ENCODE measurements around the gene BRME1. TPM values are rescaled to one million over a fixed set of nuclear protein-coding genes. Genes with fewer than 3 reads are reported as not detected.
"Not testable (repeated sequence)": the region's sequence is repeated elsewhere in the genome, so short reads cannot be mapped to it uniquely, and the experiment has no call there.

The BRME1 gene
- total RNA-seq, 1 donor from 2014 or later: 0.68 TPM

DNA sequence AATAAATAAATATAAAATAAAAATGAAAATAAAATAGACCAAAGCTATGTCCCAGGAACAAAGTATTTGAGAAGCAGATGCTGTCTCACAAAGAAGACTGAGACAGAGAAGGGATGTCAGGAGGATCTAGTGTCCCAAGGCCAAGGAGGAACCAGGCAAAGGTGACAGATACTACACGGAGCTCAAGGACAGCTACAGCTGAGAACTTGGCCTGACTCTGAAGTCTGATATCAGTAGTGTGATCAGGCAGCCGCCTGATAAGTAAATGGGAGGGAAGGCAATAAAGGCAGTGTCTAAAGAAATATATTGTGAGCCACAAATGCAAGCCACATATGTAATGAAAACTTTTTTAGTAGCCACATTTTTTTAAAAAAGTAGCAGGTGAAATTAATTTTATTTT lies 49.4 kb downstream of the BRME1 start:
- no peaks in the 10 kb centered on the region for H3K27me3 Mint-ChIP-seq (ENCODE audit: low read depth, unreplicated experiment)
- H3K79me2 ChIP-seq (ENCODE audit: insufficient read depth, low read length): peaks cover 2% of the 10 kb centered on the region
- peaks cover 24% of the 10 kb centered on the region for H3K4me1 ChIP-seq (ENCODE audit: insufficient read depth, low read length)
- H3K4me2 ChIP-seq (ENCODE audit: low read length): no peak overlapping the region
- TF ChIP-seq EZH2 (IDR thresholded peaks at IDR 0.05; ENCODE audit: insufficient read depth, low read length): no peak
- TF ChIP-seq CTCF (IDR thresholded peaks at IDR 0.05; ENCODE audit: insufficient read depth, low read depth, low read length): no peak
- H3K36me3 Mint-ChIP-seq (ENCODE audit: low read depth, unreplicated experiment): no peaks in the 10 kb centered on the region
- H3K4me1 Mint-ChIP-seq (ENCODE audit: low read depth, unreplicated experiment): peaks cover 11% of the 10 kb centered on the region
- no peak overlapping the region for H3K9ac ChIP-seq (ENCODE audit: low read length)
- DNase-seq (ENCODE audit: low read depth): no peak
- H2AFZ ChIP-seq (ENCODE audit: low read depth, low read length): no peak overlapping the region
- no peaks in the 10 kb centered on the region for H3K9me3 ChIP-seq (ENCODE audit: insufficient read depth, low read depth, low read length)
- H3K4me3 ChIP-seq (ENCODE audit: insufficient read depth, low read depth, low read length): no peak overlapping the region
- H3K27ac Mint-ChIP-seq (ENCODE audit: unreplicated experiment): peak overlapping the region; percentile 86
- H3K36me3 ChIP-seq (ENCODE audit: insufficient read depth, low read length): no peaks in the 10 kb centered on the region
- no peaks in the 10 kb centered on the region for H4K20me1 ChIP-seq (ENCODE audit: insufficient read depth, low read length)
- no peak for FAIRE-seq
- no peak overlapping the region for H3K4me3 Mint-ChIP-seq (ENCODE audit: unreplicated experiment)
- H3K27ac ChIP-seq (ENCODE audit: low read depth, low read length): no peak overlapping the region
- no peaks in the 10 kb centered on the region for H3K9me3 Mint-ChIP-seq (ENCODE audit: unreplicated experiment)
- no peaks in the 10 kb centered on the region for H3K27me3 ChIP-seq (ENCODE audit: insufficient read depth, low read length)

- H3K4me3 Mint-ChIP-seq (ENCODE audit: unreplicated experiment); H3K79me2 ChIP-seq (ENCODE audit: insufficient read depth, low read length); H4K20me1 ChIP-seq (ENCODE audit: insufficient read depth, low read length); H3K36me3 Mint-ChIP-seq (ENCODE audit: low read depth, unreplicated experiment); H3K27me3 ChIP-seq (ENCODE audit: insufficient read depth, low read length); H3K9me3 Mint-ChIP-seq (ENCODE audit: unreplicated experiment); FAIRE-seq; H3K27me3 Mint-ChIP-seq (ENCODE audit: low read depth, unreplicated experiment); H3K9me3 ChIP-seq (ENCODE audit: insufficient read depth, low read depth, low read length); DNase-seq (ENCODE audit: low read depth); H3K36me3 ChIP-seq (ENCODE audit: insufficient read depth, low read length); H2AFZ ChIP-seq (ENCODE audit: low read depth, low read length); H3K4me3 ChIP-seq (ENCODE audit: insufficient read depth, low read depth, low read length): not testable (repeated sequence)
- H3K4me1 ChIP-seq (ENCODE audit: insufficient read depth, low read length): peaks cover 45% of the 10 kb centered on the region
- Mint-ChIP-seq H3K4me1 (ENCODE audit: low read depth, unreplicated experiment) (peaks cover 17% of the 10 kb centered on the region), H3K27ac (ENCODE audit: unreplicated experiment) (peak overlapping the region; percentile 100)
- peak overlapping the region; percentile 99 for H3K9ac ChIP-seq (ENCODE audit: low read length)
- H3K4me2 ChIP-seq (ENCODE audit: low read length): peak overlapping the region; percentile 16
- peak overlapping the region; percentile 100 for H3K27ac ChIP-seq (ENCODE audit: low read depth, low read length)
These were observed 53.7 kb downstream of the BRME1 start for GRCh38 chr19:13852171-13852707.

- not testable (repeated sequence) for H3K4me3 Mint-ChIP-seq (ENCODE audit: unreplicated experiment); H3K27me3 ChIP-seq (ENCODE audit: insufficient read depth, low read length); H2AFZ ChIP-seq (ENCODE audit: low read depth, low read length); H3K36me3 Mint-ChIP-seq (ENCODE audit: low read depth, unreplicated experiment); H3K9me3 Mint-ChIP-seq (ENCODE audit: unreplicated experiment); DNase-seq (ENCODE audit: low read depth); H4K20me1 ChIP-seq (ENCODE audit: insufficient read depth, low read length); H3K4me3 ChIP-seq (ENCODE audit: insufficient read depth, low read depth, low read length); H3K27me3 Mint-ChIP-seq (ENCODE audit: low read depth, unreplicated experiment); H3K9me3 ChIP-seq (ENCODE audit: insufficient read depth, low read depth, low read length); FAIRE-seq; H3K79me2 ChIP-seq (ENCODE audit: insufficient read depth, low read length); H3K36me3 ChIP-seq (ENCODE audit: insufficient read depth, low read length)
- H3K27ac ChIP-seq (ENCODE audit: low read depth, low read length): peak overlapping the region; percentile 100
- peak overlapping the region; percentile 100 for H3K27ac Mint-ChIP-seq (ENCODE audit: unreplicated experiment)
- peak overlapping the region; percentile 87 for H3K4me2 ChIP-seq (ENCODE audit: low read length)
- peak overlapping the region; percentile 99 for H3K9ac ChIP-seq (ENCODE audit: low read length)
- peaks cover 49% of the 10 kb centered on the region for H3K4me1 ChIP-seq (ENCODE audit: insufficient read depth, low read length)
- peaks cover 17% of the 10 kb centered on the region for H3K4me1 Mint-ChIP-seq (ENCODE audit: low read depth, unreplicated experiment)
These were observed 54.2 kb downstream of the BRME1 start for GRCh38 chr19:13851734-13852114.
